Erythroblast (primary cell): ENCODE measurements around the gene RBM38.
"Not testable (repeated sequence)": the region's sequence is repeated elsewhere in the genome, so short reads cannot be mapped to it uniquely, and the experiment has no call there.

Source experiments
- DNase-seq, 2 experiments: peaks; one replicate each; lab custom pipeline; 2025; lab: John Stamatoyannopoulos, UW
- GATA1 ChIP-seq: IDR thresholded peaks from 2 replicates; pipeline ENCODE4 v1.6.1; 2011; ENCODE audit warnings: low read depth, mild to moderate bottlenecking, control low read depth, low read length, moderate library complexity
- POLR2A ChIP-seq: IDR thresholded peaks from 2 replicates; pipeline ENCODE4 v1.6.1; 2011; ENCODE audit warnings: mild to moderate bottlenecking, low read length

RBM38 gene

DNA sequence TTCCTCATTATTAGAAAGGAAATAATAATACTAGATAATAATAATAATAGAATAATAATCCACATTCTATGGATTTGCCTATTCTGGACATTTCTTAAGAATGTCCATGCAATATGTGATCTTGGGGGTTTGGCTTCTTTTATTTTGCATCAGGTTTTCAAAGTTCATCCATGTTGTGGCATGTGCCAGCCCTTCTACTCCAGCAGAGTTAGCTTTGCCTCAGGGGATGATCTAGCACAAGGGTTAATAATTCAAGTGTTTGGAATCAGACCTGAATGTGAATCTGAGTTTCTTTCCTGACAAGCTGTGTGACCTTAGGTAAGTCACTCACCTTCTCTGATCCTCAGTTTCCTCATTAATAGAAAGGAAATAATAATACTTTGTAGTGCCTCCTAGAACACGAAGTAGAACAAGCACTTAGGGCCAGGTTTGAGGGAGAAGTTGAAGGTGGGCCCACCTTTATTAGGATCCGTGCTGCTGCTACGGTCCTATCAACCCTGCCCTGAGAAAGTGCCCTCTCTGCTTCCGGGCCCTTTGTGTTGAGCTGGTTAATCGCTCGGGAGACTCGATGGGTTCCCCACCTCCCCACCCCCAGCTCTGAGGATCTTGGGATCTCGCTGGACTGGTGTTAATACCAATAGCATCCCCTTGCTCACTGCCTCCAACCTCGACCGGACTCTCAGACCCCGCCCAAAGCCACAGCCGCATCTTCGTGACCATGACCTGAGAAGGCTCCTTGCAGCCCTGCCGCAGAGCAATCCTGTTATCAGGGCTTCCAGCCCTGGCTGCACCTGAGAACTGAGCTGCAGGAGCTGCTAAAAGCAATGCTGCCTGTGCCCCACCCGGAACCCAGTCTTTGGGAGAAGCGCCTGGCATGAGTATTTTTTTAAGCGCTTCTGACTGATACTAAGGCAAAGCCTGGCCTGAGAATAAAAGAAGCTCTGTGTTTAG lies 26.9 kb downstream of the RBM38 start:
- TF ChIP-seq POLR2A (no peak), GATA1 (no peak)
- DNase-seq: peak; percentile 68 to 81

DNA sequence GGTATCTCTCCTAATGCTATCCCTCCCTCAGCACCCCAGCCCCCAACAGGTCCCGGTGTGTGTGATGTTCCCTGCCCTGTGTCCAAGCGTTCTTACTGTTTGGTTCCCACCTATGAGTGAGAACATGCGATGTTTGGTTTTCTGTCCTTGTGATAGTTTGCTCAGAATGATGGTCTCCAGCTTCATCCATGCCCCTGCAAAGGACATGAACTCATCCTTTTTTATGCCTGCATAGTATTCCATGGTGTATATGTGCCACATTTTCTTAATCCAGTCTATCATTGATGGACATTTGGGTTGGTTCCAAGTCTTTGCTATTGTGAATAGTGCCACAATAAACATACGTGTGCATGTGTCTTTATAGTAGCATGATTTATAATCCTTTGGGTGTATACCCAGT lies 28.3 kb downstream of the RBM38 start:
- not testable (repeated sequence) for DNase-seq

DNA sequence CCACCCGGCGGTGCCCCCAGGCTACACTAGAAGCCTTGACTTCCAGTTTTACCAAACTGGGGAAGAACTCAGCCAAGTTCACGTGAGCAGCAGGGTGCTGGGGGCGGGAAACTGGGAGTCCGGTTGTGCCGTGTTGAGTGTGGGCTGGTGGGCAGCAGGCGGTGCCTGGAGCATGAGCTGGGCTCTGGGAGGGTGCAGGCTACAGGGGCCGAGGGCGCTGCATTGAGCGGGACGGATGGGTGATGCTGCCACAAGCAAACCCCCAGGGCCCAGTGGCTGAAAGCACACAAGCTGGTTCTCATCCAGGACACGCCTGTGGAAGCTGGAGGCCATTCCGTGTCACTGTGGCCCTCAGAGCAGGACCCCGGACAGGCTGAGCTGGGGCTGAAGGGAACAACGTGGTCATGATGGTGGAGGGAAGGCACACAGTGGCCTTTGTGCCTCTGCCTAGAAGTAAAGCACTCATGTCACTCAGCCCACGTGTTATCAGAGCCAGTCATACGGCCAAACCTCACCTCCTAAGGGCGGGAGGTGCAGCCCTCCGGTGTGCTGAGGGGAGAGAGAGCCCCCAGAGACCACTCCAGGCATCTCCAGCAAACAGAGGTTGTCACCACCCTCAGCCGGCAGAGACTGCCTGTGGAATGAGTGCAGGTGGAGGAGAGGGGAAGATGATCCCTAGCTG lies 29.5 kb downstream of the RBM38 start:
- peak; percentile 53 to 56 for DNase-seq
- TF ChIP-seq POLR2A: no peak
- no peak for TF ChIP-seq GATA1

DNA sequence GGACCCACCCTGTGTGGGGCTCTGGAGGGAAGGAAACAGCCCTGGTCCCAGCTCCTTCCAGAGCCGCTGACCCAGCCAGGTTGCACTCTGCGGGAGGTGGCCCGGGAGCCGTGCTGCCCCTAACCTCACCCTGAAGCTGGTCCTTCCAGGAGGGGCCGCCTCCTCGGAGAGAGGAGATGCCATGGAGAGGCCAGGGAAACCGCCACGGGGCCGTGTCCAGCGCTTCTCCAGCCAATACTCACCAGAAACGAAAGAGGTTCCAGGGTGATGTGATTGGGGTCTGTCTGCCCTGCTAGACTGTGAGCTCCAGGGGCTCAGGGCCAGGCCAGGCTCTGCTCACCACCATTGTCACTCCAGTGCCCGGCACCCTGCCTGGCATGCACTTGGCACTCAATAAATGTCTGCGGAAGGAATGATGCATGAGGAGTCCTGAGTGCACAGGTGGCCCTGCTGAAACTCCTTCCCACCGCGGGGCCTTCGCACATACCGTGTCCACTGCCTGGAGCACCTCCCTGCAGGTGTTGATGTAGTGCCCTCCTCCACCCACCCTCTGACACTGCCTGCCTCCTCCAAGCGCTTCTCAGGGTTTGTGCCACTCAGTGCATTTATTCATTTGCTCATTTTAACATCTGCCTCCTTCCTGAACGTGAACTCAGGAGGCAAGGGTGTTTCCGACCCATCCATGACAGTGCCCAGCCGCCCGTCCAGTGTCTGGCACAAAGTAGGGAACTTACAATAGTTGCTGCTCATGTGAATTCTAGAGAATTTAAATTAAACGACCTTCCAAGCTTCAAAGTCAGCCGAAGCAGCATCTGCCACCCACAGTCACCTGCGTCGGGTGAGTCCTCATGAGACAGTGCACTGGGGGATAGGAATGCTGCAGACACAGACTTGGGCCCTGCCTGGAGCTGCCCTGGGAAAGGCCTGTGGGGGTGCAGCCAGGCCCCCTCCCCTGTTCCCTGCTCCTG lies 30.3 kb downstream of the RBM38 start:
- TF ChIP-seq POLR2A (no peak), GATA1 (no peak)

DNA sequence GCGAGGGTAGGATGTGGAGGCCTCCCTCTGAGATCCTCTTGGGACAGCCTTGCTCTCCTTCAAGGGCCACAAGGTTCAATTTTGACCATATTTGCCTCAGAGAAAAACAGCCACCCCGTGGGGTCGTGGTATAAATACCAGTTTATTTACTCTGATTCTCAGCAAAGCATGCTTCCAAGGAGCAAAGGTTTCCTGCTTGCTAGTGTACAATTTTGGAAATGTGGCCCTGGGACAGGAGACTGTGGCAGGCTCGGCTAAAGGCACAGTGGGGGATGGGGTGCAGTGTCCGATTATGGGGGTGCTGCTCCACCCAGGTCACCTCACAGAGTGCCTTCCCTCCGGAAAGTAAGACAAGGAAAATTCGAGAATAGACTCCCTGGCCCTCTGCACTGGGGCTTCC lies 31.1 kb downstream of the RBM38 start:
- no peak for DNase-seq
- TF ChIP-seq GATA1 (no peak), POLR2A (no peak)

More for the DNA sequence above, 30.3 kb downstream of the RBM38 start:
- DNase-seq: no peak

DNA sequence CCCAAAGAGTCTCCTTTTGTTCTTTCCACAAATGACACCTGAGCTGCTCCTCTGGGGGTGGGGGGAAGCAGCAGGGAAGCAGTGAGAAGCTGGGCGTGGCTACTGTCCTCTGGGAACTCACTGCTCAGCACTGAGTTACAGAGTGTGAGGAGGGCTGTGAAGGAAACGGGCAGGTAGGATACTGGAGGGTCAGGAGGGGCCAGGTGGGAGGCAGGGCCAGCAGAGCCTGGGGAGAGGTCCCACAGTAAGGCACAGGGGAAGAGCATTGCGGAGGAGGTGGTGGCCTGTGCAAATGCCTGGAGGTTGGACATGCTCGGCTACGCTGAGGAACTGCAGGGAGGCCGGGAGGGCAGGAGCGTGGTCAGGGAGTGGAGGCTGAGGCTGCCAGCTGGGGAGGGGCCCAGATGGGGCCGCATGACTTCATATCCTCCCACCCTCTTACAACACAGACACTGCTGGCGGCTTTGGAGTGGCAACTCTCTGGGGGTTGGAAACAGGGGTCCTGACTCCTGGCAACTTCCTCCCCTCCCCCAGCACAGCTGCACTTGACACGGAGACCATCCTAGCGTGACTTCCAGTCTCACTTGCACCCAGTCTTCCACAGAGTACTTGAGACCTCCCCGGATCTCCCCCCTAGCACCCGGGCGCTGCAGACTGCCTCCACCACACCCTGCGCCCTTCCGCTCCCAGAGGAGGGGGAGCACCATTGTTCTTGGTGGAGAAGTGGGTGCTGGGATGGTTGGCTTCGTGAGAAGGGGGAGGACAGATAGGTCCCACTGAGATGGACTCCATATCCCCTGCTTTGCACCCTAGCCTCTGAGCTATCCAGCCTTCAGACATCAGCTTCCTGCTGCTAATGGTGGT lies 34.2 kb downstream of the RBM38 start:
- TF ChIP-seq POLR2A (no peak), GATA1 (no peak)

DNA sequence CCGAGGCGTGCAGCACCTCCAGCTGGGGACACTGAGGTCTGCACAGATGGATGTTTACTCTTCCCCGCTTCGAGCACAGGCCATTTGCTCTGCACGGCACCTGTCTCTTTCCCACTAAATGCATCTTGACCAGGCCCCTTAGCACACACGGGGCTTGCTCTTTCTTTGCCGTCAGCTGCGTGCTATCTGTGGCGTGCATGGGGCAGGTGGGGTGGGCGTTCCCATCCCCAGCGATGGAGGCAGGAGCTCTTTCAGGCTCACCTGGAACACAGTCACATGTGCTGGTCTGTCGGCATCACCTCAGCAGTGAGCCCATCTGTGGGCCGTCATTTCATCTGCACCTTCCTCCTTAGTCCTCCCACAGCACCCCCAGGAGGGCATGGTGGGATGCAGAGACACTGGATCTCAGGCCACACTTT lies 35.1 kb downstream of the RBM38 start:
- TF ChIP-seq POLR2A (no peak), GATA1 (no peak)
- DNase-seq: no peak

More for the DNA sequence above, 34.2 kb downstream of the RBM38 start:
- no peak for DNase-seq

DNA sequence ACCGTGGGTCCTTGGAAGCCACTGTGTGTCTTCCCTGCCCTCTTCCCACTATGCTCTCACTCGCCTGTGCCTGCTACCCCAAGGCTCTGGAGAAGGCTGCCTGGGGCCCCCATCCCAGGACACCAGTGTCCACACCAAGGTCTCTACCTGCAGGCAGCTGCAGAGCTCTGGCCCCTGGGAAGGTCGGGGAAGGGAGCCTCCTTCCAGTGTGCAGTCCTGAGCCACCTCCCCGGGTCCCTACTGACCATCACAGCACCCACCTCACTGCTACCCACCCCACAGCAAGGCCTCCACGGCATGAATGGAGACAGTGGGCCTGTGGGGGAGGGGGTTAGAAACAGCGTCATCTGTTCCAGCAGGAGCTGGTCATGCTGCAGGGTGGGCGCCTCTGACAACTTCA lies 35.6 kb downstream of the RBM38 start:
- DNase-seq: no peak
- no peak for TF ChIP-seq GATA1
- TF ChIP-seq POLR2A: no peak

DNA sequence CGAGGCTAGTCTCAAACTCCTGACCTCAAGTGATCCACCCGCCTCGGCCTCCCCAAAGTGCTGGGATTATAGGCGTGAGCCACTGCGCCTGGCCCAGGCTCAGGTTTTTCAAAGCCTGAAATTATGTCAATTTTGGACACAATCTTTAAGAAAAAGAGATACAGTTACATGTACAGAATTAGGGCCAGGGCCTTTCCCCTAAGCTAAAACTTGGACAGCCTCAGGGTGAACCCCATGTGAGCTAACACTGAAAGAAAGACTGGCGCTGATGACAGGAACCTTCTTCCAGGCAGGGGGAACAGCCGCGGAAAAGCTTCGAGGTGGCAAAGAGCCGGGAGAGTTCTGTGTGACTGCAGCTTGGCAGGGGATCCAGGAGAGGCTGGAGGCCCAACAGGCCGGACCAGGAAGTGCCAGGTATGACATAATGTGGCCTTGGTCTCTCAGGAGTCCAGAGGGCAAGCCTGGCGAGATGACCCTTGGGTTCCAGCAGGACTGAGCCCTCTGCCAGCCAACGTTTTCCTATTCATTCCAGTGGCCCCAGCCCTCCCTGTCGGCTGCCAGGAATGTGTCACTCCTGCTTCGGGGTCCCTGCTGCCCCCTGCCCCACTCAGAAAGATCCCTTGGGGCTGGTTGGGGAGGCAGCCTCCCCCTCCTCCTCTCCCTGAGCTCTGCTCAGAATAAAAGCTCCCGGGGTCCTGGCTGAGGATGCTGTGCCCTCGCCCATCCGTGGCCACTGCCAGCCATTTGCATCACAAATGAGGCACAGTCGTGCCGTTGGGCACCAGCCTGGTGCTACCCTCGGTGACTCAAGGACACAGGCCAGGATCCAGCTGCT lies 37.3 kb downstream of the RBM38 start:
- TF ChIP-seq POLR2A (no peak), GATA1 (no peak)

DNA sequence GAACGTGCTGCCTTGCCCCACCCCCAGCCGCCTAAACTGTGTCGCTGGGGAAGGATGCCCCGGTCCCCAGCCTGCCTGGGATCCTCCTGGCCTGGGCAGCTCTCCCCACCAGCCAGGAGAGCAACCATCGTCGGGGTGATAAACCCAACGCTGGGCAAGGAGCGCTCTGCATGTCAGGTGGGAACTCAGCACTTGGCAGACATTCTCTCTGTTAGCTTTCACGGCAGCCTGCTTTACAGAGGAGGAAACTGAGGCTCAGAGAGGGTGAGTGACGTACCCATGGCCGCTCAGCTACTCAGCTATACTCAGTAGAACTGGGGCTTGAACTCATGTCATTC lies 37.9 kb downstream of the RBM38 start:
- no peak for TF ChIP-seq GATA1
- TF ChIP-seq POLR2A: no peak
- DNase-seq: no peak

More for the DNA sequence above, 37.3 kb downstream of the RBM38 start:
- no peak for DNase-seq

DNA sequence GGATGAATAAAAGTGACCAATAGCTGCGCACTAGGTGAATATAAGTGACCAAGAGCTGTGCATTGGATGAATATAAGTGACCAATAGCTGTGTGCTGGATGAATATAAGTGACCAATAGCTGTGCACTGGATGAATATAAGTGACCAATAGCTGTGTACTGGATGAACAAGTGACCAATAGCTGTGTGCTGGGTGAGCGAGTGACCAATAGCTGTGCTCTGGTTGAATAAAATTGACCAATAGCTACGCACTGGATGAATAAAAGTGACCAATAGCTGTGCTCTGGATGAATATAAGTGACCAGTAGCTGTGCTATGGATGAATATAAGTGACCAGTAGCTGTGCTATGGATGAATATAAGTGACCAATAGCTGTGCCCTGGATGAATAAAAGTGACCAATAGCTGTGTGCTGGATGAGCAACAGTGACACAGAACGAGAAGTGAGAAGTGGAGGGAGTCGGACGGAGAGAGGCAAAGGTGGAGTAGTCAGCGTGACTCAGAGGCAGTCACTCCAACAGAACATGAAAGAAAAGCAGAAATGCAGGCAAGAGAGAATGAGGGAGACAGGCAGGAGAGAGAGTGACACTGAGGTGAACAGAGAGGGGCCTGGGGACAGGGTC lies 38.5 kb downstream of the RBM38 start:
- DNase-seq: peak in 1 of 2 experiments; percentile 20
- no peak for TF ChIP-seq GATA1
- TF ChIP-seq POLR2A: no peak

DNA sequence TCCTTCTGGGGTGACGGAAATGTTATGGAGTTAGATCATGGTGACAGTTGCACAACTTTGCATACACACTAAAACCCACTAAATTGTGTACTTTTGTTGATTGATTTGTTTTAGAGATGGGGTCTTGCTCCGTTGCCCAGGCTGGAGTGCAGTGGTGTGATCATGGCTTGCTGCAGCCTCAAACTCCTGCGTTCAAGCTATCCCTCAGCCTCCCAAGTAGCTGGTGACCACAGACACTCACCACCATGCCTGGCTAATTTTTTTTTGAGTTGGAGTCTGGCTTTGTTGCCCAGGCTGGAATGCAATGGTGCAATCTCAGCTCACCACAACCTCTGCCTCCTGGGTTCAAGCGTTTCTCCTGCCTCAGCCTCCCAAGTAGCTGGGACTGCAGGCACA lies 39.0 kb downstream of the RBM38 start:
- not testable (repeated sequence) for DNase-seq
